AG08396 (cell line): ENCODE measurements around the gene UBTF.
A peak's percentile ranks its signal among the peaks of the same experiment; 100 is the strongest.
"Not testable (repeated sequence)": the region's sequence is repeated elsewhere in the genome, so short reads cannot be mapped to it uniquely, and the experiment has no call there.

Source experiments
- DNase-seq: peaks from one replicate; pipeline ENCODE4 v3.0.0; 2012; ENCODE audit warnings: low spot score, mixed read lengths

UBTF gene

DNA sequence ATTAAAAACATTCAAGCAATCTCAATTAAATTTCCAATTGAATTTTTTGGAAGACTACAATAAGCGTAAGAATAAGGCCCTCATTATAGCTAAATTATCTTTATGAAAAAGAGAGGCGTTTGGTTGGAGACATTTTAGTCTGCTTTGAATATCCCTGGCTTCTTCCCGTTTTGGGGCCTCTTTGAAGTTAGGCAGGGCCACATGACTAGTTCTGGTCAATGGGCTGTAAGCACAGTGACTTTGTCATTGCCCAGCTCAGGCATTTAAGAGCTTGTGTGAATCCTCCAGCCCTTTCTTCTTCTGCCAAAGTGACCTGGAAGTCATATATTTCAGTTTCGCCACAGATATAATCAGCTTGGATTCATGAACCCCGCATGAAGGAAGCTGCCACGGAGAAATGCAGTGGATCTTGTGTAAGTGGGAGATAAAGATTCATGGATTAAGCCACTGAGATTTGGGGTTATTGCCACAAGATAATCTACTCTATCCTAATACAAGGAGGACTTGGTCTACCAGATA, 21.7 kb upstream of the UBTF start:
- DNase-seq: no peak

GRCh38 chr17:44237886-44238285, 18.4 kb upstream of the UBTF start:
- DNase-seq: not testable (repeated sequence)

DNA sequence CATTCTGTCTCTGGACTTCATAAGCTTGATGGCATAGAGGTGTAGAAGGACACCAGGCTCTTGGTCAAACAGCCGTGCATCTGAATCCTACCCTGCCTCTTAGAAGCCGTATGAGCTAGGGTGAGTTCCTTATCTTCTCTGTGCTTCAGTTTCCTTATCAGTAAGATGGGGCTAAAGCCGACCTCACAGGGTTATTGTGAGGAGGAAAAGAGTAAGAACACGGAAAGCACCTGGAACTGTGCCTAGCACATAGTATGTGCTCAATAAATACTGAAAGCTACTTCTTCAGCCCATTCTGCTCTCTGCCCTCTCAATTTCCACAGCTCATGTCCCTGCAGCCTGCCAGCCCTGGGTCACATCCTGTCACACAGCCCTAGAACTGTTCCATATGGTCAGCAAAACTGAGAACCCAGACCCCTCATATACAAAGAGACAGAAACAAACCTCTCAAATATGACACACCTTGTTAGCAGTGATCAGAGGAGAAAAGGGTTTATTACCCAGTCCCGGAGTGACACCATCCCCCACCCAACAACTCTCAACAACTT, 17.0 kb upstream of the UBTF start:
- no peak for DNase-seq

GRCh38 chr17:44235583-44235936, 16.1 kb upstream of the UBTF start:
- DNase-seq: no peak

GRCh38 chr17:44233582-44233981, 14.1 kb upstream of the UBTF start:
- no peak for DNase-seq

DNA sequence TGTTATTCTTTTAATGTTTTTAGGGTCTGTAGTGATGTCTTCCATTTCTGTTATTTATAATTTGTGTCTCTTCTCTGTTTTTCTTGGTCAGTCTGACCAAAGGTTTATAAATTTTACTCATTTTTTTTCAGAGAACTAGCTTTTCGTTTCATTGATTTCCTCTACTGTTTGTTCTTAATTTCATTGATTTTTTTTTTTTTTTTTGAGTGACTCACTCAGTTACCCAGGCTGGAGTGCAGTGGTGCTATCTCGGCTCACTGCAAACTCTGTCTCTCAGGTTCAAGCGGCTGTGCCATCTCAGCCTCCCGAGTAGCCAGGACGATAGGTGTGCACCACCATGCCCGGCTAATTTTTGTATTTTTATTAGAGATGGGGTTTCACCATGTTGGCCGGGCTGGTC, 12.6 kb upstream of the UBTF start:
- no peak for DNase-seq

- no peak for DNase-seq
Measured at GRCh38 chr17:44230140-44230539, 10.7 kb upstream of the UBTF start.

- DNase-seq: no peak
Measured at GRCh38 chr17:44229090-44229489, 9.6 kb upstream of the UBTF start.

DNA sequence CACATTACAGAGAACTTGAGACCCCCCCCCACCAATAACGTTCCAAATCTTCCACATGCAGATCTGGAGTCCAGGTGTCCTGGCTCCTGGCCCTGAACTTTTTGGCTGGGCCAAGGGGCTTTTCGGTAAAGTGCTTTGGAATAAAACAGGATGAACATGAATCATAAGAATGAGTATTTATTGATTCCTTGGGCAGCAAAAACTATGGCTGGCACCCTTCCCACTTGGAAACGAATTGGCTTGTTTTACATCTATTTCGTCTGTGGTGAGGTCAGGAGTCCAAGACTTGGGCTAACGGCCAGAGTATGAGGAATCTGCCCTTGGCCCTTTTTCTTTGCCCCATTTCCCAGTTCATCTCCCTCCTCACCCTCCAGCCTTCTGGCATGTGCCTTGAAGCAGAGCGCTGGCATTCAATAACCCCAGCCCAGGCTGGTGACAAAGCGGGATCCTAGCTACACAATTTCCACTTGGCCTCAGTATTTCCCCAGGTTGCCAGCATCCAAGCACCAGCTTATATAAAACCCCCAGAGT, 4.1 kb upstream of the UBTF start:
- peak; percentile 58 for DNase-seq

DNA sequence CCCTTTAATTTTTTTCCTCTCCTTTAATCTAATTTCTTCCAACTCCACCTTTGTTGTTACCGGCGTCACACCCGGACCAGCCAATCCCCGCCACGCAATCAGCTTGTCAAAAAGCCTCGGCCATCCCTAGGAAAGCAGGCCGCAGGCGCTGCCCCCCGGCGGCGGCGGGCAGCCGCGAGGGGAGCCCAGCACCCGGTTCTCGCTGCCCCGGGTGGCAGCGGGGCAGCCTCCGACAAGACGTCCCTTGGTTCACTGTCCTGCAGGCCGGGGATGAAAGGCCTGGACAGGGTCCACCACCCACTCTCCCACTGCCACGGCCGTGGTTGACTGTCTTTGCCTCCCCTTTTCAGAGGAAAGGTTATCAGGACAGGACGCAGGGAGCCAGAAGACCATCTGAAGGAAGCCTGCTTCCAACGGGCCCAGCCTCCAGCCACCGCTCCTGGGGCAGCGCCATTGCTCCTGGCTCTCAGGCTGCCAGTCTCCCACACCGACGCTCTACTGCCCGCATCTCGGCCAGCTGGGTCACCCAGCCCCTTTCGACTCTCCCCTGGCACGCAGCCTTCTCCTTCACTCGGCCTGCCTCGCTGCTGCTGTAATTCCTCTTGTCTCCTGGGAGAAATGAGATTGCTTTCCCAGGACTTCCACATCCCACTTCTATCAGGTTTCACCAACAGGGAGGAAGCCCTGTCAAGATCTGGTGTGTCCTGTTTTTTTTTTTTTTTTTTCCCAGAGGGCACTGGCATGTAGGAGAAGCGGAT, 2.8 kb upstream of the UBTF start:
- DNase-seq: peak; percentile 89

GRCh38 chr17:44221862-44222111, 2.3 kb upstream of the UBTF start:
- no peak for DNase-seq

GRCh38 chr17:44221084-44221861, 1.8 kb upstream of the UBTF start:
- peak; percentile 87 for DNase-seq

- peak; percentile 79 for DNase-seq
Measured at GRCh38 chr17:44220213-44221083, 973 bp upstream of the UBTF start.

GRCh38 chr17:44219108-44219615, 313 bp downstream of the UBTF start:
- peak; percentile 87 for DNase-seq

DNA sequence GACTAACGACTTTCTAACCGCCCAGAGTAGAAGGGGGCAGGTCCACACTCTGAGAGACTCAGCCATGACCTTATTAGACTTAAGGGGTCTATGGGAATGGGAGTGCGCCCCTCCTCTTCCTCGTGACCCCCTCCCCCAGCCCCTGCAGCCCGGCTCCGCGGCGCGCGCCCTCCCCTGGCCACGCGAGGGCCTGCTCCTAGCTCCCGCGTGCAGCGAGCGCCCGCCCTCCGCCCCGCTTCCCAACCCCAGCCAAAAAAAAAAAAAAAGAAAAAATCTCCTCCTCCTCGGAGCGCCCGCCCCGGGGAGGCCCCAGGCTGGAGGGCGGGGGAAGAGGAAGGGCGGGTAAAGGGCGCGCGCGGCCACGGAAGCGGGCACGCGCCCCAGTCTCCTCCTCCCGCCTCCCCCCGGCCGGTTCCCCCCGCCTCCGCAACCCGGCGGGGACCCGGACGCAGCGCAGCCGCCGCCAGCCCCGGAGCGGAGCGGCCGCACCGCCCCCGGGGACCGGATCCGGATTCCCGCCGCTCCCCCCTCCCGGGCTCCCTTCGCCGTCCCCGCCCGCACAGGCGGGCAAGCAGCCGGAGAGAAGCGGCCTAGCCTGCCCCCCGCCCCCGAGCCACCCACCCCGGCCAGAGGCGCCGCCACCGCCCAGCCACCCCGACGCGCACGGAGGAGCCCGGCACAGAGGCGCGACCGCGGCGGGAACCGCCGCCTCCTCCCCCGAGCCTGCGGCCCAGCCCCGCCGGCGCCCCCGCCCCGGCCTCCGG, 949 bp downstream of the UBTF start:
- DNase-seq: peak; percentile 95

GRCh38 chr17:44217738-44218343, 1.6 kb downstream of the UBTF start:
- no peak for DNase-seq

- no peak for DNase-seq
Measured at GRCh38 chr17:44216694-44217093, 2.8 kb downstream of the UBTF start.

DNA sequence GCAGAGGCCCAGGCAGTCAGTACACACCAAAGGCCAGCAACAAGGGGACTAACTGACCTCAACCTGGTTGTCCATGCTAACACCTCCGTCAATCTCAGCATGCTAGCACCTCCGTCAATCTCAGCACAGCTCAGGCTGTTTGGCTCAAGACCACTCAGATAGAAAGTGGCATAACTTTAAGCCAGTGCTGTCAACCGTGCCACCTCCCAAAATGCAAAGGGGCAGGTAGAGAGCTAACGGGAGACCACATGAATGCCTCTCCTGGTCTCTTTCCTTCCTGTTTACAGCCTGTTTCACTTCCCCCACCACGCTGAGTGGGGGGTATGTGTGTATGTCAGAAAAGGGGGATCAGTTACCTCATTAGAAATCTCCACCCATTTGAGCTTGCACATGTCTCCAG, 3.3 kb downstream of the UBTF start:
- no peak for DNase-seq

DNA sequence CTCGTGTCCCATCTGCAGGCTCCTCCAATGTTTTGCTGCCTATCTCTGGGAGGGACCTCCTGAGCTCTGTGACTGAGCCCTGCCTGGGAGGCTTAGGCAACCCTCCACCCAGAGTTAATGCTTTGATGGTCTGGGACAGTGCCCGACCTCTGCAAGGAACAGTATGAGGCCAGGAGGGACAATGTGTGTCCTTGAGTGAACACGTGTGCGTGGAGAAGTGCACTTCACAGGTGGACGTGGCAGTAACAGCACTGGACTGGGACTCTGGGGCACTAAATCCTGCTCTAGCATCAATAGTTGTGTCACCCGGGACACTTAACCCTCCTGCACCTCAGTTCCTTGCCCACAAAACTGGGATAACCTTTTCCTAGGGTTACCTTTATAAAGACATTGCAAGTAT, 4.6 kb downstream of the UBTF start:
- no peak for DNase-seq

GRCh38 chr17:44214230-44214494, 5.3 kb downstream of the UBTF start:
- DNase-seq: no peak
